Ecto neural progenitor cell (in vitro differentiated cells): ENCODE data around the gene ZNF579.
"Not testable (repeated sequence)": the region's sequence is repeated elsewhere in the genome, so short reads cannot be mapped to it uniquely, and the experiment has no call there.

Experiments
- DNase-seq: peaks from one replicate; pipeline ENCODE4 v3.0.0-alpha.2; 2018; ENCODE audit warnings: low spot score

ZNF579 gene

DNA sequence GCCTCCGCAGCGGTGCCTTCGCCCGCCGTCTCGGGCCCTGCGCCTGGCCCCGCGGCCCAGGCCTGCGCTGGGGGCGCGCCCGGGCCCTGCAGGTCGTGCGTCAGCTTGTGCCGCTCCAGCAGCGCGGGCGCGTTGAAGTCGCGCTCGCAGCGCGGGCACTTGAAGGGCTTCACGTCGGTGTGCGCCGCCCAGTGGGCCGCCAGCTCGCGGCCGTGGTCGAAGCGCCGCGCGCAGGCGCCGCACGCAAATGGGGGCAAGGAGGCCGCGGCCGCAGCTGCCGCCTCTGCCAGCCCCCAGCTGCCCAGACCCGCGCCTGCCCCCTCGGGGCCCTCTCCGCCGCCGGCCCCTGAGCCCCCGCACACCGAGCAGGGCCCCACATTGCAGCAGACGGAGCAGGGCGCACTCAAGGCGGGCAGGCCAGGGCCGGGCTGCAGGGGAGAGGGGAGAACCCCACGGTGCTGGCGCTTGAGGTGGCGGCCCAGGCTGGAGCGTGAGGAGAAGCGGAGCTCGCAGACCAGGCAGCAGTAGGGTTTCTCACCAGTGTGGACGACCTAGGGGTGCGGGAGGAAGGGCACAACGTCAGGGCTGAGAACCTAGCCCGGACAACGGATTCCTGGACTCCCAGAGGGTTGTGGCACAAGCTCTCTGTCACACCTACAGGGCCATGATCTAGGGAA is 12.6 kb upstream of the ZNF579 start:
- DNase-seq: no peak

DNA sequence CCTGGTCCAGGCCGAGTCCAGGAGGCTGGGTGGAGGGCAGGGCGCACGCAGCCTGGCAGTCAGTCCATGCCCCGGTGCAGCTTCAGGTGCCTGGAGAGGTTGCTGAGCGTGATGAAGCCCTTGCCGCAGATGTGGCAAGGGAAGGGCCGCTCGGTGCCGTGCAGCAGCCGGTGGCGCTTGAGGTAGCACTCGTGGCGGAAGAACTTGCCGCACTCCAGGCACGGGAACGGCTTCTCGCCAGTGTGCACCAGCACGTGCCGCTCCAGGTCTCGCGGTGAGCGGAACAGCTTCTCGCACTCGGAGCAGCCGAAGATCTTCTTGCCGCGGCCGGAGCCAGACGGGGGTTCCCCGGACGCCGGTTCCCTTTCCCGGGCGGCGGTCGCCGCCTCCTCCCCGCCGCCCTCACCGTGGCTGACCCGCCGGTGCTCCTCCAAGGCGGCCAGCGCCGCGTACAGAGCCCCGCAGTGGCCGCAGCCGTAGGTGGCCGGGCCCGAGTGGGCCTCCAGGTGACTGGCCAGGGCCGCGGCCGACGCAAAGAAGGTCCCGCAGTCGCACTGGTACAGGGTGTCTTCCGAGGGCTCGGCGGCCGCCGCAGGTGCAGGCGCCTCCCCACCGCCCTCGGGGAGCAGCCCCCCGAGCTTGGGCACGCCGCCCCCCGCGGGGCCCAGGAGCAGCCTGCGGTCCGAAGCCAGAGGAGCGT is 11.9 kb upstream of the ZNF579 start:
- DNase-seq: no peak

GRCh38 chr19:55591555-55591954 is 10.9 kb upstream of the ZNF579 start:
- no peak for DNase-seq

DNA sequence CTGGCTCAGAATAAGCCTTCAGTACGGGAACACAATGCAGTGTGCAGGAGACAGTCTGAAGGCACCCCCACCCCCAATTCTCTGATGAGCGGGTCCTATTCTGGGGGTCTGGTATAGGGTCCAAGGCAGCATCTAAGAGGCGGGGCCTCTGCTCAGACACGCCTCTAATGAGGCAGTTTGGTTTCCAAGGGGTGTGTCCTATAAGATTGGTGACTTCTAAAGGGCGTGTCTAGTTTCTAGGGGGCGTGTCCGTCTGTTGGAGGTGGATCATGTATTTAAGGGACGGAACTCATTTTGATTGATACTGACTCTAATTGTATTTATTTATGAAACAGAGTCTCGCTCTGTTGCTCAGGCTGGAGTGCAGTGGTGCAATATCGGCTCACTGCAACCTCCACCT is 10.0 kb upstream of the ZNF579 start:
- DNase-seq: no peak

DNA sequence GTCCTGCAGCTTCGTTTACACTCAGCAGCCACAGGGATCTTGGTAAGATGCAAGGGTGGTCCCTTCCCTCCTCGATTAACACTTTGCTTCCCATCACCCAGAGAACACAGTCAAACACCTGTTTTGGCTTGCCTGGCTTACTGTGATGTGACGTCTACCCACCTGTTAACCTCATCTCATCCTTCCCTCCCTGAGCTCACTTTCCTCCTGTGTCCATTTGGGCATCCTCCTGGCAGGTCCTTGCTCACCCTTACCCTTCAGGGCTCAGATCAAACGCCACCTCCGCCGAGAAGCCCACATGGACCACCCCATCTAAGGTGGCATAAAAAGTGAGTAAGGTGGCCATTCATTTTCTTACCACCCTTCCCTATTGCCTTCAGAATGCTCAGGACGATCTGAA is 9.5 kb upstream of the ZNF579 start:
- no peak for DNase-seq

GRCh38 chr19:55588738-55589137 is 8.1 kb upstream of the ZNF579 start:
- DNase-seq: no peak

DNA sequence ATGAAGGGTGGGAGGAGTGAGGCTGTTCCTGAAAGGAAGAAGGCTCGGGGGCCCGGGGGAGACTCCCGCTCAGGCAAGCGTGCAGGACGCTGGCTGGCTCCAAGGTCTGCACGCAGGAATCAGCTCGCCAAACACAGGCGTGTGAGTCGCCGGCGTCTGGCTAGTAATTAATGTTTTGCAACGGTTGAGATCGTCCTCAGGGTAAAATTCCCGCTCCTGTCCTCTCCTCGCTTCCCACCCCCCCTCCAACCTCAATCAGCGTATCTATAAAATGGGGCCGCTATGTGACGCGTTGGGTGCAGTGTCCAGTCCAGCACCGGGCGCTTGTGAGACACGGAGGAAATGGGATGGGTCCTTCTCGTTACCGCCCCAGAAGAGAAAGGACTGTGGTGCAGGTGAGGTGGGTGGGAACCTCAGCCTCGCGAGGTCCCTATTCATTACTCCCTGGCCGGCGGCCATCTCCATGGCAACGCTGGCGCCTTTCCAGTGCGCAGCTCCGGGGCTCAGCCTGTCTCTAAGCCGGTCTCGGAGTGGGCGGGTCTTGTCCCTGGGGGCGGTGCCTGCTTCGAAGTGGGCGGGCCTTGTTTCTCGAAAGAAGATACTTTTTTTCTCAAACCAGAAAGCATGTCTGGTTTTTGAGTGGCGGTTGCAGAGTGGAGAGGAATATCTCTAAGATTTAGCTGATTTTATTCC is 6.5 kb upstream of the ZNF579 start:
- peak; percentile 97 for DNase-seq

- peak; percentile 89 for DNase-seq
Observed at GRCh38 chr19:55585658-55586339, 5.2 kb upstream of the ZNF579 start.

DNA sequence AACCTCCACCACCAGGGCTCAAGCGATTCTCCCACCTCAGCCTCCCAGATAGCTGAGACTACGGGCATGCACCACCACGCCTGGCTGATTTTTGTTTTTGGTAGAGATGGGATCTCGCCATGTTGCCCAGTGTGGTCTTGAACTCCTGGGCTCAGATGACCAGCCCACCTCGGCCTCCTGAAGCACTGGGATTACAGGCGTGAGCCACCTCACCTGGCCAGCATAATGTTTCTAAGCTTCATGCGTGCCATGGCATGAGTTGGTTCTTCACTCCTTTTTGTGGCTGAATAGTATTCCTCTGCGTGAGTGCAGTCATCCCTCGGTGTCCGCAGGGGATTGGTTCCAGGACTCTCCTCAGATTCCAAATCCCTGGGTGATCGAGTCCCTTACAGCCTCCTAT is 4.2 kb upstream of the ZNF579 start:
- no peak for DNase-seq

GRCh38 chr19:55583897-55584296 is 3.2 kb upstream of the ZNF579 start:
- not testable (repeated sequence) for DNase-seq

DNA sequence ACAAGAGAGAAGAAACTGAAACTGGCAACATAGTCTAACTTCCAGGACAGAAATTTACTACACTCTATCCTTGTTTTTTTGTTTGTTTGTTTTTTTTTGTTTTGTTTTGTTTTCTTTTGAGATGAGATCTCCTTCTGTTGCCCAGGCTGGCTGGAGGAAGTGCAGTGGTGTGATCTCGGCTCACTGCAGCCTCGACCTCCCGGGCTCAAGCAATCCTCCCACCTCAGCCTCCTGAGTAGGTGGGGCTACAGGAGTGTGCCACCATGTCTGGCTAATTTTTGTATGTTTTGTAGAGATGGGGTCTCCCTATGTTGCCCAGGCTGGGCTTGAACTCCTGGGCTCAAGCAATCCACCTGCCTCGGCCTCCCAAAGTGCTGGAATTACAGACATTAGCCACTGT is 1.6 kb upstream of the ZNF579 start:
- not testable (repeated sequence) for DNase-seq

DNA sequence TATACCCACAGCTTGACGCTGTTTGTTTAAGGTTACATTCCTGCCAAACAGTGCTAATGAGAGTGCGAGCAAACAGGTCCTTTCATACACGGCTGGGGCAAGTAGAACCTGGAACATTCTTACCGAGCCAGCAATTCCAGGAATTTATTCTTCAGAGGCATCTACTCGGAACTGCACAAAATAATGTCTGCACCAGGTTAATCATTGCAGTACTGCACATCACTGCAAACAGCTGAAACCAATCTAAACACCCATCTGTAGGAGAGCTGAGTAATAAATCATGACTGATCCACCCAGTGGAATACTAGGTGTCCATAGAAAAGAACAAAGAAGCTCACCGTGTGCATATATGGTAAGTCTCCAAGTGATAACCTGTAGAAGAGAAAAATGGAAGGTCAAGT is 1.2 kb upstream of the ZNF579 start:
- no peak for DNase-seq

DNA sequence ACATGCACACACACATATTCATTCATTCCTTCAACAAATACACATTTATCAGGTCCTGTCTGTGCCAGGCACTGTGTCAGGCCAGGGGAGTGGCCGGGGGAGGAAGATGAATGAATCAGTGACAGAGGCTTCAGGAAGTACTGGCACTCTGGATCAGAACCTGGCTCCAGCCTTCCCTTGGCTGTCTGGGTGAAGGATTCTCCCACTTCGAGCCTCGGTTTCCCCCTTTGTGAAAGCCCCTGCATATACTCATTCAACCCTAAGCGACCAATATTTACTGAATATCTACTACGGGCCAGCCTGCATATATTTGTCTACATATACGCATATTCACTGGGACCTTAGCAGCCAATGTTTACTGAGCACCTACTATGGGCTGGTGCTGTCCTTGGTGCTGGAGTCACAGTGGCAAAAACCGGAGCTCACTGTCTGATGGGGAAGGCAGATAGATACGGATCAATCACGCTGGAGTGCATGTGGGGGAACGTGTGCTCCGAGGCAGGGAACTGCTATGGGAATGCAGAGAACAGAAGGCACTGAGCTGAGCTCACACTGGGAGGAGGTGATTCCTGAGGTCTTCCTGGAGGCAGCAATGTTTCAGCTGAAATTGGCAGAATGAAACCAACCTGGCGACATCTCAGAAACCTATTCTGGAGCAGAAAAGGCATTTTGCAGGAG is 636 bp upstream of the ZNF579 start:
- no peak for DNase-seq

GRCh38 chr19:55579766-55580621 is 654 bp downstream of the ZNF579 start:
- DNase-seq: no peak

GRCh38 chr19:55578761-55579747 is 1.6 kb downstream of the ZNF579 start:
- no peak for DNase-seq

GRCh38 chr19:55578031-55578760 is 2.5 kb downstream of the ZNF579 start:
- no peak for DNase-seq

GRCh38 chr19:55576746-55577145 is 3.9 kb downstream of the ZNF579 start:
- DNase-seq: no peak

GRCh38 chr19:55573929-55574328 is 6.7 kb downstream of the ZNF579 start:
- DNase-seq: not testable (repeated sequence)

- DNase-seq: not testable (repeated sequence)
Observed at GRCh38 chr19:55569477-55569876, 11.2 kb downstream of the ZNF579 start.
